GM19023 (cell line): ENCODE results near the gene DCBLD1.

ENCODE experiments used
- ATAC-seq: cut with Tn5 transposase; IDR thresholded peaks from one replicate; pipeline ENCODE4 v1.9.1; 2021; ENCODE audit warnings: mild to moderate bottlenecking, moderate library complexity; ENCODE audit not compliant: unreplicated experiment

Gene DCBLD1

GRCh38 chr6:117555262-117555849, 72.9 kb downstream of the DCBLD1 start:
- ATAC-seq, result no peak

GRCh38 chr6:117555882-117556498, 73.5 kb downstream of the DCBLD1 start:
- no peak for ATAC-seq

- ATAC-seq, result no peak
Measured at GRCh38 chr6:117557951-117558350, 75.5 kb downstream of the DCBLD1 start.

GRCh38 chr6:117558818-117559217, 76.3 kb downstream of the DCBLD1 start:
- ATAC-seq, result no peak

GRCh38 chr6:117559299-117559698, 76.8 kb downstream of the DCBLD1 start:
- ATAC-seq, result no peak

- no peak for ATAC-seq
Measured at GRCh38 chr6:117561128-117561527, 78.7 kb downstream of the DCBLD1 start.

GRCh38 chr6:117564681-117565080, 82.2 kb downstream of the DCBLD1 start:
- ATAC-seq, result no peak

GRCh38 chr6:117568247-117568646, 85.8 kb downstream of the DCBLD1 start:
- no peak for ATAC-seq

- ATAC-seq, result no peak
Measured at GRCh38 chr6:117568831-117569410, 86.4 kb downstream of the DCBLD1 start.

GRCh38 chr6:117573006-117573680, 90.7 kb downstream of the DCBLD1 start:
- no peak for ATAC-seq

GRCh38 chr6:117574198-117574597, 91.7 kb downstream of the DCBLD1 start:
- ATAC-seq, result no peak

- no peak for ATAC-seq
Measured at GRCh38 chr6:117585647-117586046, 103.2 kb downstream of the DCBLD1 start.

GRCh38 chr6:117590447-117590846, 108.0 kb downstream of the DCBLD1 start:
- no peak for ATAC-seq

- ATAC-seq, result no peak
Measured at GRCh38 chr6:117591405-117591804, 108.9 kb downstream of the DCBLD1 start.

- no peak for ATAC-seq
Measured at GRCh38 chr6:117592983-117593759, 110.7 kb downstream of the DCBLD1 start.

GRCh38 chr6:117595099-117595923, 112.8 kb downstream of the DCBLD1 start:
- ATAC-seq, result no peak

- ATAC-seq, result no peak
Measured at GRCh38 chr6:117597755-117598154, 115.3 kb downstream of the DCBLD1 start.
